IPS-NIHi7 (cell line): ENCODE results near the gene LRIT1.

Experiments used
- DNase-seq: peaks from one replicate; pipeline ENCODE4 v3.0.0; 2012; ENCODE audit warnings: mixed read lengths; ENCODE audit errors: extremely low spot score

LRIT1 gene

DNA sequence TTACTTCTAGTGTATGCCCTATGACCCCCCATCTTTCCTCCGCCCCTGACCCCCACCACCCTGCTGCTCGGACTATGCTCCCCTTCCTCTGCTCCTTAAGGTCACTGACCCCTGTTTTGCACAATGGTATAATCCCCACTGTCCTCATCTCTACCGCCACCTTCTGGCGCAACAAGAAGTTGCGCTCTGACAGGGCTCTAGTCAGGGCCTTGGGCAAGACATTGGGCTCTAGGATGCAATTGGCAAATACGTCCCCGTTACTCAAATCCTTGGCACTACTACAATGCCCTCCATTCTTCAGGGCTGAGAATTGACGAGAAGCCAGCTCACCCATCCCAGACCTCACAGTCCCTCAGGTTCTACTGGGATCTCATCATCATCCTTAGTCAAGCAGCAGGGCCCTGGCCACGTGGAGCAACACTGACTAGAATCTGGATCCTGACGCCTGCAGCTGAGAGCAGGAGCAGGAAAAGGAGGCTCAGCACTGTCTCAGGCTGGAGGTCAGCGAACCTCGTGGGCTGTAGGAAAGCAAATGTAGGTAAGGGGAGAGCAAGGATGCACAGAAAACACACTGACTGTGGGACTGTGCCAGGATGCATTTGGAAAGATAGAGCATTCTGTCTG lies 26.6 kb downstream of the LRIT1 start:
- DNase-seq: peak; percentile 77

DNA sequence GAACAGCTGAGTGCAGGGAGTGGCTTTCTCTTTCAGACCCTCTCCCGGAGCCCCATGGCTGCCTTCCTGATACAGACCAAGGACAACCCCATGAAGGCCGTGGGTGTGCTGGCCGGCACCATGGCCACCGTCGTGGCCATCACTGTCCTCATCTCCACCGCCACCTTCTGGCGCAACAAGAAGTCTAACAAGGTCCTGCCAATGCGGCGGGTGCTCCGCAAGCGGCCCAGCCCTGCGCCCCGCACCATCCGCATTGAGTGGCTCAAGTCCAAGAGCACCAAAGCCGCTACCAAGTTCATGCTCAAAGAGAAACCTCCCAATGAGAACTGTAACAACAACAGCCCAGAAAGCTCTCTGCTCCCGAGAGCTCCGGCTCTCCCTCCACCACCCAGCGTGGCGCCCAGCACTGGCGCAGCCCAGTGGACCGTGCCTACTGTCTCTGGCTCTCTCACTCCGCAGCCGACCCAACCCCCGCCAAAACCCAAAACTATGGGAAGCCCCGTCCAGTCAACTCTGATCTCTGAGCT lies 27.2 kb downstream of the LRIT1 start:
- DNase-seq: no peak

- DNase-seq: no peak
These were observed 28.3 kb downstream of the LRIT1 start for GRCh38 chr10:84213076-84213475.

DNA sequence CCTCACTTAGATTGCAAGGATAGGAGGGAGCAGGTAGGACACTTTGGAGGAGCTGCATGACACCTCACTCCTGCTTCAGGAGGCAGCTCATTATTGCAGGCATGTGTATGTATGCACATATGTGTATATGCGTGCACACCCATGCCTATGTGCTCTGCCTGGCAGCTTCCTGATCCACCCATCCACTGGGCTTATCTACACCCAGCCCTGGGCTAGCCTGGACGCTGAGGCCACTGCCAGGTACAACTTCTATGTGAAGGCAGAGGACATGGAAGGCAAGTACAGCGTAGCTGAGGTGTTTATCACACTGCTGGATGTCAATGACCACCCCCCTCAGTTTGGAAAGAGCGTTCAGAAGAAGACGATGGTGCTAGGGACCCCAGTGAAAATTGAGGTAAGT lies 29.3 kb downstream of the LRIT1 start:
- no peak for DNase-seq

GRCh38 chr10:84211566-84211965 lies 29.8 kb downstream of the LRIT1 start:
- DNase-seq: no peak

GRCh38 chr10:84208023-84208422 lies 33.3 kb downstream of the LRIT1 start:
- no peak for DNase-seq

DNA sequence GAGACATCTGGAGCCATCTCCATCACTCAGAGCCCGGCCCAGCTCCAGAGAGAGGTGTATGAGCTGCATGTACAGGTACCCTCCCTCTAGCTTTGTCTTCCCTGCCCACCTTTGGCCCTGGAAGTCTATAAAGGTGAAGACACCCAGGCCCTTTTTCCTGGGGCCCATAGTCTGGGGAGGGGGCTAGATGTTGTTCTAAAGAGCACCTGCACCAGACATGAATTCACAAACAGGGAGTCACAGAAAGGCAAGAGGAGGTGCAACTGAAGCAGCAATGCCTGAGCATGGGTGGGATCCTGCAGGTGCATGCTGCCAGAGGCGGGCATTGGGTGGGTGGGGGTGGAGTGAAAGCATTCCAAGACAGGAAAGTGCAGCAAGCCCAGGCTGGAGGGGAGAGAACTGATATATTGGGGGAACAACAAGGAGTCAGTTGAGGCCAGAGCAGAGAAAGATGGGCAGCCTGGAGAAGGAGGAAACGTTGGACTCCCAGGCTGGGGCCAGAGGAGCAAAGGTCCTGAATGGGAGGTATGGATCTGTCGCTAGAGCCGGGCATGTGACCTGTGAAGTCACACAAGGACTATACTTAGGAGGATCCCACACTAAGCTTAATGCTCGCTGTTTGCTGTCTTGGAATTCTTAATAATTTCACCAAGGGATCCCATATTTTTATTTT lies 35.4 kb downstream of the LRIT1 start:
- no peak for DNase-seq

- peak; percentile 82 for DNase-seq
These were observed 36.1 kb downstream of the LRIT1 start for GRCh38 chr10:84205049-84205852.

- no peak for DNase-seq
These were observed 36.7 kb downstream of the LRIT1 start for GRCh38 chr10:84204610-84205009.

- DNase-seq: peak; percentile 86
These were observed 37.2 kb downstream of the LRIT1 start for GRCh38 chr10:84204122-84204521.

GRCh38 chr10:84202349-84202748 lies 39.0 kb downstream of the LRIT1 start:
- no peak for DNase-seq

- no peak for DNase-seq
These were observed 39.7 kb downstream of the LRIT1 start for GRCh38 chr10:84201682-84202081.

DNA sequence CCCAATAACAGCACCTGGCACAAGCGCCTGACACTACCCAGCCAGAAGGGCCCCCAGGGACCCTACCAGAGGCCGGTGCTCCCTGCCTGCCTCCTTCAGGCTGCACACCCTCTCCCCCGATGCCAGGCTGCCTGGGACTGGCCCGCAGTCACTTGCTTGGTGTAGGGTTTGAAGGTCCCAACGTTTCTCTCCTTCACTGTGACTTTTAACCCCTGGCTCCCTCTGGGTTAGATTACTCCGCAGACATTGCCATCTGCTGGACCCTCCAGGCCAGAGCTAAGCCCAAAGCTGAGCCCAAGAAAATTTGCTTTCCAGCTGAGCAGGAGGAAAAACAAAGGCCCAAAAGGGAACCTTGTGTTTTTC lies 40.1 kb downstream of the LRIT1 start:
- DNase-seq: peak; percentile 43

DNA sequence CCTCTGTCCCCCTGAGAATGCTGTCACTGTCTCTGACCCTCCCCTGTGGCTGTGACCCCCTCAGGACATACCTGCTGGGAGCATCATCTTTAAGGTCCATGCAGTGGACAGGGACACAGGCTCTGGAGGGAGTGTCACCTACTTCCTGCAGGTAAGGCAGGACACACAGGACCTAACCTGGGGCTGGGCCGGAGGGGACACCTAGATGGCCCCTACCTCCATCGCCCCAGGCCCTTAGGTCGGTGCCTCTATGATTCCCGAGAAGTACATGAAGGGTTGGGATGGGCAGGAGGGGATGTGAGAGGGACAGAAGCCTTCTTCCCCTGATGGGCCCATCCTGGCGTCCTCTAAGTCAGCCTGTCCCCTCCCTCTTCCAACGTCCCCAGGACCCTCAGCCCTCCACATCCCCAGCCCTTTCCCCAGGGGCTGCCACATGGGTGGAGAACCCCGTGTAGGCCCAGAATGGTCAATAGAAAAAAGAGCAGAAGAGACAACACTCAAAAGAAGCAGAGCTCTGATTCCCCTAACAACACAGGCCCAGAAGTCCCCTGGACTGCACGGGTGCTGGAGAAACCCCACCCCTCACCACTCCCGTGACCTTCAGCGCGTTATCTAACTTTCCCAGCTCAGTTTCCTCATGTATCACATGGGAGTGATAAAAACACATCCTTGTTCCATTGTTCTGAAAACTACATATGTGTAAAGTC lies 40.7 kb downstream of the LRIT1 start:
- DNase-seq: no peak

DNA sequence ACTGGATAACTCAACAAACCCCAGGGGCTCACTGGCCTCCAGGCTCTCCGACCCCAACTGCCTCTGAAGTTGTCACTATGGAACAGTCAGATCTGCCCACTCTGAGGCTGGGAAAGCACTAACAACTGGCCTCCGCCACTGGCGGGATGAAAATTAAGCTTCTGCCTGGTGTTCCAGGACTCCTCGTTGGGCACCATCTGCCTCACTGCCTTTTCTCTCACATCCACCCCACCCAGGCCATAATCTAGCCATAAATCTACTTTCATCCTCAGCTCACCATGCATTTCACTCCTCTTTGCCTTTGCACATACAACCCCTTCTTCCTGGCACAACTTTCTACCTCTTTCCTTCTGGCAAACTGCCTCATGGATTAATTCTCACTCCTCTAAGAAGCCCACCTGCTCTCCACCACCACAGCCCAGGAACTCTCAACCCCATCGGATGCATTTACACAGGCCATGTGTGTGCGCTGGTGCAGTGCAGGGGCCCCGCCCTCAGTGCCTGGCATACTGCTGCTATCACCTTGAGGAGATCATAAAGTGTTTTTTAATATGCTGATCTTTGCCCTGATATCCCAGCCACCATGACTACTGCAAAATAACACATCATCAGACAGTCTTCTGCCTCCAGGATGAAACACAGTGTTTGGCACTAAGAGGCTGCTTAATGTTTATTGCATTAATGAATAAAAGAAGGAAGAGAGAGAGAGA lies 43.0 kb downstream of the LRIT1 start:
- no peak for DNase-seq

DNA sequence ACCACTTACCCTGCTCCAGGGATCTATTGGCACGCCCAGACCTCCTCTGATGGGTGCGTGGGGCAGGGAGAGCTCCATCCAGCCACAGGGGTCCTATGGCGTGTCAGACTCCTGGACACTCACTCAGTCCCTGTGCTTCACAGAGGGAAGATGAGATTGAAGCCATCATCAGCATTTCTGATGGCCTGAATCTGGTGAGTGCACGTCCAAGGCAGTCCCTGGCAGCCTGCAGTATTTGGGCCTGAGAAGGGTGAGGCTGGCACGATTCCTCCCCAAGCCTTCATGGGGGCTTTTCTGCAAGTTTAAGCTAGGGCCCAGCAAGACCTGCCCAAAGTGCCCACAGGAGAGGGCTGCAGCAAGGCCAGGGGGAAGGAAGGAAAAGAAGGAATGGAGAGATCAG lies 43.7 kb downstream of the LRIT1 start:
- no peak for DNase-seq

- no peak for DNase-seq
These were observed 44.4 kb downstream of the LRIT1 start for GRCh38 chr10:84196941-84197340.

- DNase-seq: no peak
These were observed 45.3 kb downstream of the LRIT1 start for GRCh38 chr10:84196083-84196482.

DNA sequence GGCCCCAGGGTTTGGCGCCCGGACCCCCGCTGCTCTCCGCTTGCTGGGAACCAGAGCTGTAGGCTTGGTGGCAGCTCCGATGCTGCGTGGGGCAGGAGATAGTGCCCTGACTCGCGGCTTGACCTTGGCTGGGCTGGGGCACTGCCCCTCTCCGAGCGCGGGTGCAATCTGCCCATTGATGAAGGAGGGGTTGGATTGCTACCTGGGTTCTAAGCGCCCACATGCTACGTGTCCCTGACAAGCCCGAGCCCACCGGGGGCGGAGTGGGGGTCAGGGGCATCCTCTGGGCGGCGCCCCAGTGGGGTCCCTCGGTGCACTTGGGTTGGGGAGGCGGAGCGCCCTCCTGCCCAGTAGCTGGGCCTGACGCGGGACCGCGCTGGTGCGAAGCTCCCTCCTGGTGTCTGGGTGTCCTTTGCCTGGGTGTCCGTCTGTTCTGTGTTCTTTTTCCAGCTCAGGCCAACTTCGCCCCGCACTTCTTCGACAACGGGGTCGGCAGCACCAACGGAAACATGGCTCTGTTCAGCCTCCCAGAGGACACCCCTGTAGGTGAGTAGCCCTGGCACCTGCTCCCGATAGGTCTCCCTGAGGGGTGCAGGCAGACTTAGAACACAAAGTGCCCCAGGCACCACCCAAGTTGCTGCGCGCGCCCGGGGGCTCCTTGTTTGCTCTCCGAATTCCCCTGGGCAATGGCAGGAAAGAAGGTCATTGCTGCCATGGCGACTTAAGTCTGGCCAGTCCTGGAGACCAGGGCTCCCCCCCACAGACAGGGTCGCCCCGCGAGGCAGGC lies 46.1 kb downstream of the LRIT1 start:
- DNase-seq: no peak

DNA sequence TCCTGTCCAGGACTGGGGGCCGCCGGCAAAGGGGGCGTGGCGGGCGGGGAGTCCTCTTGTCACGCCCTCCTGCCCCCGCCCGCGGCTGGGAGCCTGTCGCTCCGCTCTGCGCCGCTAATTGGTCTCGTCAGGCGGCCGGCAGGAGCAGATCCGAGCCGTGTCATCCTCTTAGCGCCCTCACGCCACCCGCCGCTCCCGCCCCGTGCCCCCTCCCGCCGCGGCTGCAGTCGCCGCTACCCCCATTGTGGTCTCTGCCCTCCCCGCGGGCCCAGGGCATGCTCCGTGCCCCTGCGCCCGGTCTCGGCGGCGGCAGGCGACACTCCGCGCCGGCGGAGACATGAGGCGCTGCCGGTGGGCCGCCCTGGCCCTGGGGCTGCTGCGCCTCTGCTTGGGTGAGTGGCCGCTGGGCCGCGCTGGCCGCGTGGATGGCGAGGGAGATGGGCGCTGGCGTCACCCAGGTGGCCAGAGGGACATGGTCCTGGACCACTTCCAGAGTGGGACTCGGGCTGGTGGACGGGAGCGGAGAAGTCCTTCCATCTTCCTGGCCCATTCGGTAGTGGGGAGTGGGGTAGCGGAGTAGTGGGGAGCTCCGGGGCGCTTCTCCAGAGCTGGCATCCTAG lies 46.8 kb downstream of the LRIT1 start, which contains the start of gene CDHR1:
Gene CDHR1, plus strand, starts transcription at position 114 of the 620 bp plus-strand sequence. Its CDS starts 224 bp downstream, at position 338.
- DNase-seq: peak; percentile 77
